GM19463 (cell line): Measurements from ENCODE around the gene ETV6.

Experiments used
- ATAC-seq: cut with Tn5 transposase; IDR thresholded peaks from one replicate; pipeline ENCODE4 v1.9.1; 2021; ENCODE audit warnings: mild to moderate bottlenecking, moderate library complexity; ENCODE audit not compliant: unreplicated experiment

ETV6 gene

GRCh38 chr12:11689591-11690186 lies 40.2 kb downstream of the ETV6 start:
- ATAC-seq: no peak

DNA sequence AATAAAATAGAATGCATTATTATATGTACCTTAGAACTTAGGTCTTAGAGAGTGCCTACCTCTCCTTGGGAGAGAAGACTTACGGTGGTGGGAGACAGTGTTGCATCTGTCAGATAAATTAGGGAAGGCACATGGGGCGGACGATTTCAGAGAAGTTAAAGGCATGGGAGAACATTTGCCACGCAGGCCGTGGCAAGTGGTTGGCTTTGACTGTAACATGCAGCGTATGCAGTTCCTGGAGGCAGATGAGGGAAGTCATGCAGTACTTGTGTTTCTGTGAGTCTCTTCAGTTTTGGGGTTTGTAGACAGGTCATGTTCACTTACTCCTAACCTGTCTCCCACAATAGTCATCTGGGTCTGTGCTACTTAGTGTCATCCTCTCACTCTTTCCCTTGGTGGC lies 43.6 kb downstream of the ETV6 start:
- no peak for ATAC-seq

DNA sequence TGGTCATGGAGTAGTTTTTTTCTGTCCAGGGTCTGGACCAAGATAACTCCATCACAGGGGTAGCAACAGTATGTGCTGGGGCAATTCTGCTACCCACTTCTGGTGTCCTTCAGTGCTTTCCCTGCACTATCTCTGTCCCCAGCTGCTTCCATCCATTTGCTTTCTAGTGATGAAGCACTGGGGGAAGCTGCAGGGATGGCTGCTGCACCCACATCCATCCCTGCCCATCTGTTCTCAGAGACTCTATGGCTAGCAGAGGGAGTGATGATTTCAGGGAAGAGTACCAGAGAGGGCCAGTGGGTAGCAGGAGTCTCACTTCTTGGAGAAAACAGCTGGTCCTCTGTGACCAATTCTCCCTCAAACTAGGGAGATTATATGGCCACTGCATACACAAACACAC lies 44.1 kb downstream of the ETV6 start:
- no peak for ATAC-seq

GRCh38 chr12:11694528-11694927 lies 45.1 kb downstream of the ETV6 start:
- no peak for ATAC-seq

GRCh38 chr12:11695321-11695720 lies 45.8 kb downstream of the ETV6 start:
- ATAC-seq: no peak

GRCh38 chr12:11696084-11696483 lies 46.6 kb downstream of the ETV6 start:
- no peak for ATAC-seq

- no peak for ATAC-seq
Measured at GRCh38 chr12:11697131-11697530, 47.7 kb downstream of the ETV6 start.

GRCh38 chr12:11697670-11698387 lies 48.4 kb downstream of the ETV6 start:
- no peak for ATAC-seq

GRCh38 chr12:11698729-11699128 lies 49.3 kb downstream of the ETV6 start:
- ATAC-seq: no peak

GRCh38 chr12:11701433-11701832 lies 52.0 kb downstream of the ETV6 start:
- no peak for ATAC-seq

- ATAC-seq: no peak
Measured at GRCh38 chr12:11702959-11703358, 53.5 kb downstream of the ETV6 start.

GRCh38 chr12:11703378-11703777 lies 53.9 kb downstream of the ETV6 start:
- no peak for ATAC-seq

DNA sequence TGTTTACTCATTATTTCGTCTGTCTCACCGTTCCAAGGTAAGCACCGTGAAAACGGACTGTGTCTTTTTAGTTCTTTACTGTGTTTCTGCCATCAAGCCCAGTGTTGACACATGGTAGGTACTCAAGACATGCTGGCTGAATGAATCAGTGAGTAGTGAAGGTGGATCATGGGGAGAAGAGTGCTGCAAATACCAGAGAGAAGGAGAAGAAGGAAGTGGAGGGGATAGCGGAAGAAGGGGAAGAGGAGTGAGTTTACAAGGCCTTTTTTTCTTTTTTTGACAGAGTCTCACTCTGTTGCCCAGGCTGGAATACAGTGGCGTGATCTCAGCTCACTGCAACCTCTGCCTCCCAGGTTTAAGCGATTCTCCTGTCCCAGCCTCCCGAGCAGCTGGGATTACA lies 54.6 kb downstream of the ETV6 start:
- no peak for ATAC-seq

DNA sequence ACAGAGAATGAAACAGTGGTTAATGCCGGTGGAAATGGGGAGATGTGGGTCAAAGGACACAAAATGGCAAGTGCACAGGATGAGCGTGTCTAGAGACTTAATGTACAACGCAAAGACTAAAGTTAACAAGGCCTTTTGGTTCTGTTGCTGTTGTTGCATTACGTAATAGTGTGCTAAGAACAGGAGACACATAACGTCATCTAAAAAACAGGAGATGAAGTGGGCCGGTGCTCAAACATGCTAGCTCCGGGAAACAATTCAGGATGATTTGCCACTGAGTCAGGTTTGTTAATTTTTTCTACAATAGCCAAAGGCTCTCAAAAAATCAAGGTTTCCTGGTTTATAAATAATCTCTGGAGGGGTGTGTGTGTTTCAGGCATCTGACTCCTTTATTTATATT lies 55.5 kb downstream of the ETV6 start:
- ATAC-seq: no peak

- ATAC-seq: no peak
Measured at GRCh38 chr12:11706509-11707379, 57.3 kb downstream of the ETV6 start.

GRCh38 chr12:11707535-11707934 lies 58.1 kb downstream of the ETV6 start:
- no peak for ATAC-seq

DNA sequence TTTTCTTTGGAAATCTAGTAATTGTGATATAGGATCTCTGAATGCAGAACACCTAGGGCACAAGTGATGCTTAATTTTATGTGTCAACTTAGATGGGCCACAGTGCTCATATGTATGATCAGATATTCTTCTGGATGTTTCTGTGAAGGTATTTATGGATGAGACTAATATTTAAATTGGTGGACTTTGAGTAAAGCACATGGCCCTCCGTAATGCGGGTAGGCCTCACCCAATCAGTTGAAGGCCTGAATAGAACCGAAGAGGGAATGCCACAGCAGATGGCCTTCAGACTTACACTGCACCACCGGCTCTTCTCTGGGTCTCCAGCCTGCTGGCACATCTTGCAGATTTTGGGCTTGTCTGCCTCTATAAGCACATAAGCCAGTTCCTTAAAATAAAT lies 60.0 kb downstream of the ETV6 start:
- ATAC-seq: no peak

DNA sequence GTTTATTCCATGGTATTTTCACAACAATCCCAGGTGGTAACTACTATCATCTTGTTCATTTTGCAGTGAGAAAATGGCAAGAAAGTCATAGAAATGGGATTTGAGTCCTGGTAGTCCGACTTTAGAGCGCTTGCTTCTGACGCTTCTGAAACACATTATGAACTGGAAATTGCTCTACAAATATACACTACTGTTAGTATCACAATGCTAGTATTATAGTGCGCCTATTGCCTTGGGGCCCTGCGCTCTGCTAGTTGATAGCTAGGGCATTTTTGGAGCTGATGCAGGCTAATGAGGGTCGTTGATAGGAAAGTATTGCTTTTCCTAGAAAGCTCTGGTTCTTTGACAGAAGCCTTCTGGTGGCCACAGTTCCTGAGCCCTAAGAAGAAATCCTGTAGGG lies 61.0 kb downstream of the ETV6 start:
- no peak for ATAC-seq

GRCh38 chr12:11710906-11711305 lies 61.4 kb downstream of the ETV6 start:
- no peak for ATAC-seq

DNA sequence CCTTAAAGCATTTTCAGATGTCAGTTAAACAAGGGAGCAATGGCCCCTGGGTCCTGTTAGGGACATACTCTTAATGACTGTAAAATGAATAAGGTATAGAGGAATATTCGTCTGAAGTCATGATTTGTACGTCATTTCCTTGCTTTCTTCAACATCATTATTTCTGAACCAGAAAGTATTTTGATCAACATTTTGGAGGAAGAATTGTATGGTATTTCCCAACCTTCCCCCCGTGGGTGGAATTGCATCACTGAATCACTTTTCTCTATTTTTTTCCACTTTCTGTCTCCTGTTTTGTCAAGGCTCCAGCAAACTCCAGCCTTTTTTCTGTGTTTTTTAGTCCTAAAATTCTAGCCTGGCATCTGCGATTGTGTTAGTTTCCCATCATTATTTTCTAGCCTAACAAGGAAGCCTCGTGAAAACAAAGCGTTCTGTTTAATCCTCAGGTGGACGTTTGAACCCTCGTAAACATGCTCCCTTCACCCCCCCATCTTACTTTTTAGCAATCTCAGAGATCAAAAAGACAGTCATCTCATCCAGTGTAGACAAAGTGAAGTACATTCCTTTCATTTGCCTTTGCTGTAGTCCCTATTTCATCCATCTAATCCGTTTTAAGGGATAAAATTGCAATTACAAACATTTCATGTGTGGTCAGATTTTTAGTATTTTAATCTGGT lies 62.3 kb downstream of the ETV6 start:
- ATAC-seq: no peak

DNA sequence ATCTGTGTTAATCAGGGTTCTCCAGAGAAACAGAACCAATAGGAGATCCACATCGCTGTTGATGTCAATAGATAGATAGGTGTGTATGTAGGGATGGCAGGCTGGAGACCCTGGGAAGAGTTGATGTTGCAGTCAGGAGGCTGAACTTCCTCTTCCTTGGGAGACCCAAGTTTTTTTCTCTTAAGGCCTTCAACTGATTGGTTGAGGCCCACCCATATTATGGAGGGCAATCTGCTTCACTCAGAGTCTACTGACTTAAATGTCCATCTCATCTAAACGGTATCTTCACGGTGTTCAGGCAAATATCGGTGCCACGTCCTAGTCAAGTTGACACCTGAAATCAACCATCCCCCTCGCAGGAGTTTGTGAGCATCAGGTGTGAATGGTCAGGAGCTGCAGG lies 63.0 kb downstream of the ETV6 start:
- ATAC-seq: no peak
